Stomach (tissue), 9 donors: Measurements from ENCODE around the gene RALY. TPM values are rescaled to one million over a fixed set of nuclear protein-coding genes. Genes with fewer than 3 reads are reported as not detected.

Source experiments
- DNase-seq, 2 donors: peaks; one replicate each; pipeline versions ENCODE4 v3.0.0 to v3.0.0-alpha.2; 2013 to 2019
- H3K27ac ChIP-seq, 5 donors: fragments of 200-600 bp in 4 of 5; sonication (generic) in 4 of 5; one replicate each; pipeline ENCODE4 v1.5.1; 2013 to 2019; ENCODE audit warnings: mild to moderate bottlenecking in 1 of 5, moderate library complexity in 1 of 5
- H3K27me3 ChIP-seq, 3 donors: fragments of 200-600 bp; sonication (generic); one replicate each; pipeline ENCODE4 v1.5.1; 2017 to 2019; ENCODE audit warnings: mixed run types in 1 of 3
- H3K36me3 ChIP-seq, 4 donors: fragments of 200-600 bp; sonication (generic); 1 replicate in 3 of 4; 2 replicates in 1 of 4; pipeline ENCODE4 v1.5.1; 2016 to 2019
- H3K4me1 ChIP-seq, 4 donors: fragments of 200-600 bp; sonication (generic); one replicate each; pipeline ENCODE4 v1.5.1; 2016 to 2019
- H3K4me3 ChIP-seq, 4 donors: fragments of 200-600 bp; sonication (generic) in 3 of 4; one replicate each; pipeline ENCODE4 v1.5.1; 2016 to 2019; ENCODE audit warnings: mild to moderate bottlenecking in 1 of 4
- H3K9me3 ChIP-seq, 4 donors: fragments of 200-600 bp; sonication (generic); one replicate each; pipeline ENCODE4 v1.5.1; 2016 to 2019
- CTCF ChIP-seq, 7 experiments: fragments of 450-650 bp in 4 of 7; fragments of 200-600 bp in 3 of 7; sonication (generic) in 3 of 7; IDR thresholded peaks; one replicate each; pipeline ENCODE4 v1.5.1; 2016 to 2019; ENCODE audit warnings: antibody characterized with exemption in 7 of 7, control low read depth in 2 of 7, mild to moderate bottlenecking in 1 of 7
- EP300 ChIP-seq: sonication (generic); formaldehyde crosslinking; IDR thresholded peaks from one replicate; pipeline ENCODE4 v1.6.1; 2017; ENCODE audit warnings: antibody characterized with exemption
- POLR2A ChIP-seq, 4 donors: fragments of 450-650 bp; IDR thresholded peaks; one replicate each; pipeline ENCODE4 v1.6.1; 2016; ENCODE audit warnings: antibody characterized with exemption in 4 of 4, control low read depth in 2 of 4, mild to moderate bottlenecking in 1 of 4, moderate library complexity in 1 of 4
- POLR2AphosphoS5 ChIP-seq, 3 donors: sonication (generic); formaldehyde crosslinking; IDR thresholded peaks; one replicate each; pipeline ENCODE4 v1.6.1; 2016; ENCODE audit warnings: antibody characterized with exemption in 3 of 3
- WGBS, 5 donors: extraction: QIAGEN DNeasy Blood & Tissue Kit in 3 of 5; methylation state at CpG; one replicate each; pipeline versions ENCODE4 v1.1.5 to v1.1.7; 2013 to 2018; 5-methylcytosine and 5-hydroxymethylcytosine counted together
- intact Hi-C: fragments of 100-400 bp; cut with DNase I; formaldehyde crosslinking; loops from one replicate; pipeline ENCODE4 v1.15.1; 2023; ENCODE audit warnings: low total_unique reads
- polyA plus RNA-seq, 3 donors: library from polyadenylated mRNA; stranded (reverse); fragments of 200-250 nt; gene quantifications; one replicate each; pipeline ENCODE4 v1.2.3, GENCODE V29; 2013
- total RNA-seq, 5 donors: library from RNA; depleted of rRNA; stranded (reverse); fragments of >200 nt; gene quantifications; one replicate each; pipeline versions ENCODE4 v1.1.0 to v1.2.3, GENCODE V29; 2014 to 2016
- donor health status: healthy with polysubstance abuse.
- donor health status: Bipolar disorder and iron deficiency.
- donor health status: healthy.

The RALY gene
- total and polyA plus RNA-seq, 8 donors: 21.6 to 389 (median 97.7) TPM

- Histone ChIP-seq H3K4me1 (peaks cover 19 to 79% (median 51%) of the 10 kb centered on the region in 4 donors), H3K27me3 (no peaks in the 10 kb centered on the region), H3K4me3 (no peak overlapping the region), H3K27ac (no peak overlapping the region), H3K36me3 (peaks cover 0 to 6% (median 0%) of the 10 kb centered on the region in 4 donors), H3K9me3 (no peaks in the 10 kb centered on the region)
- no peak for TF ChIP-seq POLR2A (IDR thresholded peaks at IDR 0.05)
- TF ChIP-seq CTCF (IDR thresholded peaks at IDR 0.05): no peak
- TF ChIP-seq EP300: no peak
- TF ChIP-seq POLR2AphosphoS5 (IDR thresholded peaks at IDR 0.05): no peak
- DNase-seq: no peak
- intact Hi-C loops: no loop called here
- WGBS, 5 donors: 89 to 100% (median 94%) methylated on average over 1 of the region's 1 CpG
Observed at GRCh38 chr20:34049389-34049788, 55.7 kb downstream of the RALY start.

- no peak for TF ChIP-seq CTCF (IDR thresholded peaks at IDR 0.05)
- no peak for TF ChIP-seq POLR2AphosphoS5 (IDR thresholded peaks at IDR 0.05)
- no peak for TF ChIP-seq EP300
- TF ChIP-seq POLR2A (IDR thresholded peaks at IDR 0.05): no peak
- Histone ChIP-seq H3K9me3 (no peaks in the 10 kb centered on the region), H3K4me1 (peaks cover 16 to 78% (median 48%) of the 10 kb centered on the region in 4 donors), H3K27ac (no peak overlapping the region), H3K27me3 (no peaks in the 10 kb centered on the region), H3K4me3 (no peak overlapping the region), H3K36me3 (peaks cover 0 to 6% (median 0%) of the 10 kb centered on the region in 4 donors)
- 74 to 84% (median 80%) methylated on average over 4 of the region's 4 CpGs for WGBS, 5 donors
- intact Hi-C loops: no loop called here
- DNase-seq: no peak
Observed at GRCh38 chr20:34049897-34050695, 56.4 kb downstream of the RALY start.

GRCh38 chr20:34052414-34052813 lies 58.7 kb downstream of the RALY start:
- H3K9me3 ChIP-seq: no peaks in the 10 kb centered on the region
- no peak overlapping the region for H3K27ac ChIP-seq
- WGBS, 5 donors: 26 to 49% (median 40%) methylated on average over 2 of the region's 2 CpGs
- H3K36me3 ChIP-seq: peaks cover 0 to 2% (median 0%) of the 10 kb centered on the region in 4 donors
- peak in 1 of 2 donors; percentile 24 for DNase-seq
- H3K27me3 ChIP-seq: no peaks in the 10 kb centered on the region
- TF ChIP-seq POLR2A (IDR thresholded peaks at IDR 0.05) (no peak), POLR2AphosphoS5 (IDR thresholded peaks at IDR 0.05) (no peak), CTCF (IDR thresholded peaks at IDR 0.05) (no peak), EP300 (no peak)
- H3K4me3 ChIP-seq: no peak overlapping the region
- intact Hi-C loops: no loop called here
- H3K4me1 ChIP-seq: peaks cover 6 to 65% (median 37%) of the 10 kb centered on the region in 4 donors

GRCh38 chr20:34055290-34055689 lies 61.6 kb downstream of the RALY start:
- Histone ChIP-seq H3K9me3 (no peaks in the 10 kb centered on the region), H3K36me3 (no peaks in the 10 kb centered on the region), H3K27ac (no peak overlapping the region), H3K27me3 (no peaks in the 10 kb centered on the region), H3K4me3 (no peak overlapping the region), H3K4me1 (peaks cover 6 to 55% (median 29%) of the 10 kb centered on the region in 4 donors)
- no peak for DNase-seq
- WGBS, 5 donors: 18 to 62% (median 38%) methylated on average over 1 of the region's 1 CpG
- TF ChIP-seq CTCF (IDR thresholded peaks at IDR 0.05) (no peak), POLR2AphosphoS5 (IDR thresholded peaks at IDR 0.05) (no peak), EP300 (no peak), POLR2A (IDR thresholded peaks at IDR 0.05) (no peak)
- intact Hi-C loops: no loop called here
